ENCODE results near the gene SH2D3C.

SH2D3C gene

GRCh38 chr9:127717766-127718165 lies 60.7 kb downstream of the SH2D3C start:
- Histone ChIP-seq H3K4me1 (ENCODE audit: low read depth, poor library complexity, severe bottlenecking) (peaks cover 8% of the 10 kb centered on the region), H4K20me1 (ENCODE audit: insufficient read depth) (no peaks in the 10 kb centered on the region), H3K27ac (no peak overlapping the region), H3K27me3 (ENCODE audit: insufficient read depth, low read depth) (no peaks in the 10 kb centered on the region), H3K4me3 (IDR thresholded peaks at IDR 0.05; ENCODE audit: insufficient read depth, low read depth, low read length) (no peak overlapping the region), H3K79me2 (ENCODE audit: insufficient read depth, low read depth) (no peaks in the 10 kb centered on the region), H3K4me2 (no peak overlapping the region), H2AFZ (ENCODE audit: low read depth) (no peak overlapping the region), H3K36me3 (ENCODE audit: insufficient read depth) (no peaks in the 10 kb centered on the region), H3K9ac (no peak overlapping the region)
- TF ChIP-seq CTCF (conservative IDR thresholded peaks at IDR 0.05; ENCODE audit: low read depth, low read length) = no peak

- H3K4me2 ChIP-seq = peak overlapping the region; percentile 62; the same call in 1 of the 2 replicates
- no peaks in the 10 kb centered on the region for H4K20me1 ChIP-seq (ENCODE audit: insufficient read depth)
- no peak overlapping the region for H3K4me3 ChIP-seq (IDR thresholded peaks at IDR 0.05; ENCODE audit: insufficient read depth, low read depth, low read length)
- TF ChIP-seq CTCF (conservative IDR thresholded peaks at IDR 0.05; ENCODE audit: low read depth, low read length) = no peak
- no peaks in the 10 kb centered on the region for H3K27me3 ChIP-seq (ENCODE audit: insufficient read depth, low read depth)
- H2AFZ ChIP-seq (ENCODE audit: low read depth) = peak overlapping the region; percentile 94
- H3K36me3 ChIP-seq (ENCODE audit: insufficient read depth) = no peaks in the 10 kb centered on the region
- H3K9ac ChIP-seq = peak overlapping the region; percentile 80; the same call in 1 of the 2 replicates
- no peak overlapping the region for H3K27ac ChIP-seq
- peaks cover 10% of the 10 kb centered on the region for H3K4me1 ChIP-seq (ENCODE audit: low read depth, poor library complexity, severe bottlenecking)
- no peaks in the 10 kb centered on the region for H3K79me2 ChIP-seq (ENCODE audit: insufficient read depth, low read depth)
Measured at GRCh38 chr9:127716412-127716811, 62.1 kb downstream of the SH2D3C start.

GRCh38 chr9:127715470-127716337 lies 62.8 kb downstream of the SH2D3C start, which contains the start of the genes PTRH1 and TTC16:
TSS of gene PTRH1 (minus strand) at chr9:127715663. CDS start at chr9:127715639, 24 bp downstream.
TSS of gene TTC16 (plus strand) at chr9:127716079. CDS start at chr9:127716146, 67 bp downstream.
- Histone ChIP-seq H3K4me3 (IDR thresholded peaks at IDR 0.05; ENCODE audit: insufficient read depth, low read depth, low read length) (no peak within 1 kb of the TSS), H4K20me1 (ENCODE audit: insufficient read depth) (no peaks in the 10 kb centered on the region), H2AFZ (ENCODE audit: low read depth) (peak within 1 kb of the TSS; percentile 94), H3K27ac (peak within 1 kb of the TSS; percentile 62), H3K4me2 (peak within 1 kb of the TSS; percentile 88), H3K36me3 (ENCODE audit: insufficient read depth) (no peaks in the 10 kb centered on the region), H3K4me1 (ENCODE audit: low read depth, poor library complexity, severe bottlenecking) (peaks cover 14% of the 10 kb centered on the region), H3K79me2 (ENCODE audit: insufficient read depth, low read depth) (no peaks in the 10 kb centered on the region), H3K9ac (peak within 1 kb of the TSS; percentile 80), H3K27me3 (ENCODE audit: insufficient read depth, low read depth) (no peaks in the 10 kb centered on the region)
- TF ChIP-seq CTCF (conservative IDR thresholded peaks at IDR 0.05; ENCODE audit: low read depth, low read length) = no peak

GRCh38 chr9:127714951-127715469 lies 63.5 kb downstream of the SH2D3C start:
- Histone ChIP-seq H3K36me3 (ENCODE audit: insufficient read depth) (no peaks in the 10 kb centered on the region), H3K4me2 (peak overlapping the region; percentile 88), H4K20me1 (ENCODE audit: insufficient read depth) (no peaks in the 10 kb centered on the region), H3K4me3 (IDR thresholded peaks at IDR 0.05; ENCODE audit: insufficient read depth, low read depth, low read length) (no peak overlapping the region), H3K27ac (peak overlapping the region; percentile 62), H2AFZ (ENCODE audit: low read depth) (peak overlapping the region; percentile 94), H3K4me1 (ENCODE audit: low read depth, poor library complexity, severe bottlenecking) (peaks cover 14% of the 10 kb centered on the region), H3K79me2 (ENCODE audit: insufficient read depth, low read depth) (no peaks in the 10 kb centered on the region), H3K9ac (peak overlapping the region; percentile 80), H3K27me3 (ENCODE audit: insufficient read depth, low read depth) (no peaks in the 10 kb centered on the region)
- TF ChIP-seq CTCF (conservative IDR thresholded peaks at IDR 0.05; ENCODE audit: low read depth, low read length) = no peak
